ENCODE data around the gene JKAMP.
A peak's percentile ranks its signal among the peaks of the same experiment; 100 is the strongest.

Gene JKAMP

GRCh38 chr14:59500732-59501131 lies 16.4 kb downstream of the JKAMP start:
- no peak overlapping the region for H3K23ac ChIP-seq (ENCODE audit: low read length)
- no peak overlapping the region for H2AK5ac ChIP-seq (ENCODE audit: low read length)
- H2BK15ac ChIP-seq (replicated peaks; ENCODE audit: low read depth), result no peak overlapping the region
- no peak overlapping the region for H3K4me3 ChIP-seq (ENCODE audit: low read length)
- no CpG with 5 or more reads among the region's 3 CpGs for WGBS (ENCODE audit: extremely low coverage, insufficient coverage, low lambda C conversion rate)
- H3K36me3 ChIP-seq (ENCODE audit: control insufficient read depth, insufficient read depth, low read length), result no peaks in the 10 kb centered on the region
- H3K4me2 ChIP-seq (ENCODE audit: low read length), result no peak overlapping the region
- no peaks in the 10 kb centered on the region for H3K79me2 ChIP-seq (ENCODE audit: control insufficient read depth, insufficient read depth, low read length)
- H3K18ac ChIP-seq (ENCODE audit: low read length), result no peak overlapping the region
- no peaks in the 10 kb centered on the region for H3K79me1 ChIP-seq (ENCODE audit: low read length)
- H3K27me3 ChIP-seq (ENCODE audit: insufficient read depth, low read length, poor library complexity), result no peaks in the 10 kb centered on the region
- no peak overlapping the region for H3K4ac ChIP-seq (ENCODE audit: low read depth, low read length)
- no peak overlapping the region for H3K56ac ChIP-seq (ENCODE audit: low read length)
- no peaks in the 10 kb centered on the region for H3K4me1 ChIP-seq (ENCODE audit: control insufficient read depth, low read depth, low read length)
- no peak overlapping the region for H4K5ac ChIP-seq (ENCODE audit: low read length)
- H2BK120ac ChIP-seq (ENCODE audit: low read depth, low read length), result no peak overlapping the region
- no peak overlapping the region for H3K9ac ChIP-seq (ENCODE audit: low read length)
- H4K8ac ChIP-seq (ENCODE audit: low read depth, low read length), result no peak overlapping the region
- H2BK5ac ChIP-seq (ENCODE audit: low read length), result no peak overlapping the region
- H3K27ac ChIP-seq (ENCODE audit: low read depth, low read length), result no peak overlapping the region
- no peak for DNase-seq

- no peak for DNase-seq
- no CpG with 5 or more reads among the region's 4 CpGs for WGBS (ENCODE audit: extremely low coverage, insufficient coverage, low lambda C conversion rate)
- Histone ChIP-seq H2BK15ac (replicated peaks; ENCODE audit: low read depth) (no peak overlapping the region), H3K18ac (ENCODE audit: low read length) (no peak overlapping the region), H3K23ac (ENCODE audit: low read length) (no peak overlapping the region), H3K27me3 (ENCODE audit: insufficient read depth, low read length, poor library complexity) (no peaks in the 10 kb centered on the region), H2BK120ac (ENCODE audit: low read depth, low read length) (no peak overlapping the region), H3K4me2 (ENCODE audit: low read length) (no peak overlapping the region), H3K79me1 (ENCODE audit: low read length) (no peaks in the 10 kb centered on the region), H3K36me3 (ENCODE audit: control insufficient read depth, insufficient read depth, low read length) (no peaks in the 10 kb centered on the region), H3K79me2 (ENCODE audit: control insufficient read depth, insufficient read depth, low read length) (no peaks in the 10 kb centered on the region), H3K4me1 (ENCODE audit: control insufficient read depth, low read depth, low read length) (no peaks in the 10 kb centered on the region), H2AK5ac (ENCODE audit: low read length) (no peak overlapping the region), H4K5ac (ENCODE audit: low read length) (no peak overlapping the region), H3K56ac (ENCODE audit: low read length) (no peak overlapping the region), H2BK5ac (ENCODE audit: low read length) (no peak overlapping the region), H3K9ac (ENCODE audit: low read length) (no peak overlapping the region), H3K27ac (ENCODE audit: low read depth, low read length) (no peak overlapping the region), H3K4me3 (ENCODE audit: low read length) (no peak overlapping the region), H3K4ac (ENCODE audit: low read depth, low read length) (no peak overlapping the region), H4K8ac (ENCODE audit: low read depth, low read length) (no peak overlapping the region)
Observed at GRCh38 chr14:59503256-59503655, 18.9 kb downstream of the JKAMP start.

- Histone ChIP-seq H2BK120ac (ENCODE audit: low read depth, low read length) (no peak overlapping the region), H3K9ac (ENCODE audit: low read length) (no peak overlapping the region), H3K18ac (ENCODE audit: low read length) (no peak overlapping the region), H3K4me2 (ENCODE audit: low read length) (no peak overlapping the region), H3K4me1 (ENCODE audit: control insufficient read depth, low read depth, low read length) (no peaks in the 10 kb centered on the region), H3K79me1 (ENCODE audit: low read length) (no peaks in the 10 kb centered on the region), H3K36me3 (ENCODE audit: control insufficient read depth, insufficient read depth, low read length) (no peaks in the 10 kb centered on the region), H2AK5ac (ENCODE audit: low read length) (no peak overlapping the region), H3K4me3 (ENCODE audit: low read length) (no peak overlapping the region), H3K79me2 (ENCODE audit: control insufficient read depth, insufficient read depth, low read length) (no peaks in the 10 kb centered on the region), H3K4ac (ENCODE audit: low read depth, low read length) (no peak overlapping the region), H3K23ac (ENCODE audit: low read length) (no peak overlapping the region), H2BK5ac (ENCODE audit: low read length) (no peak overlapping the region), H3K27ac (ENCODE audit: low read depth, low read length) (no peak overlapping the region), H2BK15ac (replicated peaks; ENCODE audit: low read depth) (no peak overlapping the region), H4K8ac (ENCODE audit: low read depth, low read length) (no peak overlapping the region), H3K56ac (ENCODE audit: low read length) (no peak overlapping the region), H3K27me3 (ENCODE audit: insufficient read depth, low read length, poor library complexity) (no peaks in the 10 kb centered on the region), H4K5ac (ENCODE audit: low read length) (no peak overlapping the region)
- DNase-seq, result peak; percentile 92
Observed at GRCh38 chr14:59507063-59507751, 22.9 kb downstream of the JKAMP start.

- Histone ChIP-seq H3K56ac (ENCODE audit: low read length) (no peak overlapping the region), H2BK120ac (ENCODE audit: low read depth, low read length) (no peak overlapping the region), H3K4ac (ENCODE audit: low read depth, low read length) (no peak overlapping the region), H3K79me1 (ENCODE audit: low read length) (no peaks in the 10 kb centered on the region), H3K36me3 (ENCODE audit: control insufficient read depth, insufficient read depth, low read length) (no peaks in the 10 kb centered on the region), H3K4me3 (ENCODE audit: low read length) (no peak overlapping the region), H3K23ac (ENCODE audit: low read length) (no peak overlapping the region), H3K79me2 (ENCODE audit: control insufficient read depth, insufficient read depth, low read length) (no peaks in the 10 kb centered on the region), H3K4me1 (ENCODE audit: control insufficient read depth, low read depth, low read length) (no peaks in the 10 kb centered on the region), H4K8ac (ENCODE audit: low read depth, low read length) (no peak overlapping the region), H2AK5ac (ENCODE audit: low read length) (no peak overlapping the region), H3K27me3 (ENCODE audit: insufficient read depth, low read length, poor library complexity) (no peaks in the 10 kb centered on the region), H3K4me2 (ENCODE audit: low read length) (no peak overlapping the region), H3K27ac (ENCODE audit: low read depth, low read length) (no peak overlapping the region), H2BK15ac (replicated peaks; ENCODE audit: low read depth) (no peak overlapping the region), H3K9ac (ENCODE audit: low read length) (no peak overlapping the region), H2BK5ac (ENCODE audit: low read length) (no peak overlapping the region), H4K5ac (ENCODE audit: low read length) (no peak overlapping the region), H3K18ac (ENCODE audit: low read length) (no peak overlapping the region)
- DNase-seq, result no peak
- no CpG with 5 or more reads among the region's 3 CpGs for WGBS (ENCODE audit: extremely low coverage, insufficient coverage, low lambda C conversion rate)
Observed at GRCh38 chr14:59507752-59508103, 23.4 kb downstream of the JKAMP start.

- WGBS (ENCODE audit: extremely low coverage, insufficient coverage, low lambda C conversion rate), result no CpG with 5 or more reads among the region's 3 CpGs
- no peak overlapping the region for H3K18ac ChIP-seq (ENCODE audit: low read length)
- no peaks in the 10 kb centered on the region for H3K27me3 ChIP-seq (ENCODE audit: insufficient read depth, low read length, poor library complexity)
- H4K5ac ChIP-seq (ENCODE audit: low read length), result no peak overlapping the region
- no peak for DNase-seq
- H3K4ac ChIP-seq (ENCODE audit: low read depth, low read length), result no peak overlapping the region
- H3K4me1 ChIP-seq (ENCODE audit: control insufficient read depth, low read depth, low read length), result no peaks in the 10 kb centered on the region
- H2BK120ac ChIP-seq (ENCODE audit: low read depth, low read length), result no peak overlapping the region
- no peaks in the 10 kb centered on the region for H3K79me2 ChIP-seq (ENCODE audit: control insufficient read depth, insufficient read depth, low read length)
- no peak overlapping the region for H3K4me3 ChIP-seq (ENCODE audit: low read length)
- no peak overlapping the region for H3K9ac ChIP-seq (ENCODE audit: low read length)
- H4K8ac ChIP-seq (ENCODE audit: low read depth, low read length), result no peak overlapping the region
- no peak overlapping the region for H3K23ac ChIP-seq (ENCODE audit: low read length)
- H3K4me2 ChIP-seq (ENCODE audit: low read length), result no peak overlapping the region
- H2AK5ac ChIP-seq (ENCODE audit: low read length), result no peak overlapping the region
- no peaks in the 10 kb centered on the region for H3K36me3 ChIP-seq (ENCODE audit: control insufficient read depth, insufficient read depth, low read length)
- H3K27ac ChIP-seq (ENCODE audit: low read depth, low read length), result no peak overlapping the region
- H3K79me1 ChIP-seq (ENCODE audit: low read length), result no peaks in the 10 kb centered on the region
- H3K56ac ChIP-seq (ENCODE audit: low read length), result no peak overlapping the region
- no peak overlapping the region for H2BK15ac ChIP-seq (replicated peaks; ENCODE audit: low read depth)
- no peak overlapping the region for H2BK5ac ChIP-seq (ENCODE audit: low read length)
Observed at GRCh38 chr14:59509101-59509500, 24.8 kb downstream of the JKAMP start.

- Histone ChIP-seq H2BK15ac (replicated peaks; ENCODE audit: low read depth) (no peak overlapping the region), H2BK5ac (ENCODE audit: low read length) (no peak overlapping the region), H3K36me3 (ENCODE audit: control insufficient read depth, insufficient read depth, low read length) (no peaks in the 10 kb centered on the region), H2BK120ac (ENCODE audit: low read depth, low read length) (no peak overlapping the region), H3K23ac (ENCODE audit: low read length) (no peak overlapping the region), H2AK5ac (ENCODE audit: low read length) (no peak overlapping the region), H3K4ac (ENCODE audit: low read depth, low read length) (no peak overlapping the region), H4K8ac (ENCODE audit: low read depth, low read length) (no peak overlapping the region), H3K4me3 (ENCODE audit: low read length) (no peak overlapping the region), H3K79me1 (ENCODE audit: low read length) (no peaks in the 10 kb centered on the region), H3K18ac (ENCODE audit: low read length) (no peak overlapping the region), H3K4me1 (ENCODE audit: control insufficient read depth, low read depth, low read length) (no peaks in the 10 kb centered on the region), H3K27ac (ENCODE audit: low read depth, low read length) (no peak overlapping the region), H3K56ac (ENCODE audit: low read length) (no peak overlapping the region), H3K79me2 (ENCODE audit: control insufficient read depth, insufficient read depth, low read length) (no peaks in the 10 kb centered on the region), H3K4me2 (ENCODE audit: low read length) (no peak overlapping the region), H3K27me3 (ENCODE audit: insufficient read depth, low read length, poor library complexity) (no peaks in the 10 kb centered on the region), H3K9ac (ENCODE audit: low read length) (no peak overlapping the region), H4K5ac (ENCODE audit: low read length) (no peak overlapping the region)
- DNase-seq, result no peak
- no CpG with 5 or more reads among the region's 2 CpGs for WGBS (ENCODE audit: extremely low coverage, insufficient coverage, low lambda C conversion rate)
Observed at GRCh38 chr14:59510001-59510400, 25.7 kb downstream of the JKAMP start.
